SK-N-SH (cell line): ENCODE measurements around the gene ZAR1L.

Experiments
- EP300 ChIP-seq, 2 experiments: IDR thresholded peaks; 2 replicates each; pipeline versions ENCODE4 v1.4.0 to v1.6.1; 2012; ENCODE audit warnings: borderline replicate concordance in 1 of 2, low read depth in 1 of 2, low read length in 1 of 2
- EZH2phosphoT487 ChIP-seq: fragments of 200-600 bp; sonication (generic); IDR thresholded peaks from 2 replicates; pipeline ENCODE4 v1.6.1; 2017; ENCODE audit warnings: low read depth, mixed run types, mild to moderate bottlenecking, antibody characterized with exemption, moderate library complexity, borderline replicate concordance
- GABPA ChIP-seq: IDR thresholded peaks from 2 replicates; pipeline ENCODE4 v1.4.0; 2012; ENCODE audit warnings: low read depth, mild to moderate bottlenecking
- JUND ChIP-seq: IDR thresholded peaks from 2 replicates; pipeline ENCODE4 v1.4.0; 2012
- POLR2AphosphoS5 ChIP-seq: IDR thresholded peaks from 2 replicates; pipeline ENCODE4 v1.6.1; 2012; ENCODE audit warnings: low read depth, low read length
- SIN3A ChIP-seq: IDR thresholded peaks from 2 replicates; pipeline ENCODE4 v1.6.1; 2012; ENCODE audit warnings: low read depth, mild to moderate bottlenecking, low read length, moderate library complexity, borderline replicate concordance
- SMC3 ChIP-seq: IDR thresholded peaks from 2 replicates; pipeline ENCODE4 v1.6.1; 2012; ENCODE audit warnings: low read depth, low read length, improper control_type of control experiment
- TAF1 ChIP-seq: IDR thresholded peaks from 2 replicates; pipeline ENCODE4 v1.6.1; 2012; ENCODE audit warnings: low read depth, mild to moderate bottlenecking, low read length, moderate library complexity, borderline replicate concordance
- TCF12 ChIP-seq: IDR thresholded peaks from 2 replicates; pipeline ENCODE4 v1.4.0; 2012
- YY1 ChIP-seq: IDR thresholded peaks from 2 replicates; pipeline ENCODE4 v1.4.0; 2012; ENCODE audit warnings: low read depth, mild to moderate bottlenecking
- TF ChIP-seq, protein P1 (sequence below): fragments of 200-600 bp; sonication (generic); IDR thresholded peaks from 2 replicates; pipeline ENCODE4 v1.6.1; 2017; ENCODE audit warnings: antibody characterized with exemption, mild to moderate bottlenecking, moderate library complexity

GRCh38 chr13:32317716-32318465 lies 2.7 kb upstream of the ZAR1L start:
- TF ChIP-seq, protein P1, sequence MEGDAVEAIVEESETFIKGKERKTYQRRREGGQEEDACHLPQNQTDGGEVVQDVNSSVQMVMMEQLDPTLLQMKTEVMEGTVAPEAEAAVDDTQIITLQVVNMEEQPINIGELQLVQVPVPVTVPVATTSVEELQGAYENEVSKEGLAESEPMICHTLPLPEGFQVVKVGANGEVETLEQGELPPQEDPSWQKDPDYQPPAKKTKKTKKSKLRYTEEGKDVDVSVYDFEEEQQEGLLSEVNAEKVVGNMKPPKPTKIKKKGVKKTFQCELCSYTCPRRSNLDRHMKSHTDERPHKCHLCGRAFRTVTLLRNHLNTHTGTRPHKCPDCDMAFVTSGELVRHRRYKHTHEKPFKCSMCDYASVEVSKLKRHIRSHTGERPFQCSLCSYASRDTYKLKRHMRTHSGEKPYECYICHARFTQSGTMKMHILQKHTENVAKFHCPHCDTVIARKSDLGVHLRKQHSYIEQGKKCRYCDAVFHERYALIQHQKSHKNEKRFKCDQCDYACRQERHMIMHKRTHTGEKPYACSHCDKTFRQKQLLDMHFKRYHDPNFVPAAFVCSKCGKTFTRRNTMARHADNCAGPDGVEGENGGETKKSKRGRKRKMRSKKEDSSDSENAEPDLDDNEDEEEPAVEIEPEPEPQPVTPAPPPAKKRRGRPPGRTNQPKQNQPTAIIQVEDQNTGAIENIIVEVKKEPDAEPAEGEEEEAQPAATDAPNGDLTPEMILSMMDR = no peak
- TF ChIP-seq JUND = no peak
- no peak for TF ChIP-seq EP300 (IDR thresholded peaks at IDR 0.05; ENCODE audit: borderline replicate concordance in 1 of 2, low read depth in 1 of 2, low read length in 1 of 2)
- TF ChIP-seq TCF12 = no peak
- no peak for TF ChIP-seq YY1
- TF ChIP-seq TAF1 = no peak
- no peak for TF ChIP-seq EZH2phosphoT487
- no peak for TF ChIP-seq SMC3
- TF ChIP-seq POLR2AphosphoS5 = no peak
- TF ChIP-seq SIN3A = no peak
- TF ChIP-seq GABPA = no peak
